Left hindlimb (tissue), 1 donor: ENCODE measurements around the gene MEF2B.
"Not testable (repeated sequence)": the region's sequence is repeated elsewhere in the genome, so short reads cannot be mapped to it uniquely, and the experiment has no call there.

Source experiments
- DNase-seq: peaks from one replicate; pipeline ENCODE4 v3.0.0-alpha.2; 2018

The MEF2B gene

DNA sequence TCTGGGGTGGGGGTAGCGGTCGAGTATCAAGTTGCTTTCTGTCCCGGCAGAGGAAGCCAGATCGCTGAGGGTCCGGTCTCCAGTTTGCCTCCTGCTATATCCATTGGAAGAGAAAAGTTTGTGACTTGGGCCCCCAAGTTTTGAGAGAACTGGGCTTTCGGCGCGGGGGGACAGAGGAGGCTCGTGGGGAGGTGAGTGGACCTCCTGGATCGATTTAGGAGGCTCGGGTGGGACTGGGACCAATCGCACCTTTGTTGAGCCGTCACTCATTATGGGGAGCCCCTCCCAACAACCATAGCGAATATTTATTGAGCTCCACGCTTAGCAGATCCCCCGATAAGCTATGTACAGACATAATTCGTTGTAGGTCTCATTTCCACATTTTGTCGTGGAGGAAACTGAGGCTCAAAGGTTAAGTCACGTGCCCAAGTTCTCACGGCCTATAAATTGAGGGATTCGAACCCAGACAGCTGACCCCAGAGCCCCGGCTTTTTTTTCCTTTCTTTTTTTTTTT lies 22.9 kb upstream of the MEF2B start:
- no peak for DNase-seq

DNA sequence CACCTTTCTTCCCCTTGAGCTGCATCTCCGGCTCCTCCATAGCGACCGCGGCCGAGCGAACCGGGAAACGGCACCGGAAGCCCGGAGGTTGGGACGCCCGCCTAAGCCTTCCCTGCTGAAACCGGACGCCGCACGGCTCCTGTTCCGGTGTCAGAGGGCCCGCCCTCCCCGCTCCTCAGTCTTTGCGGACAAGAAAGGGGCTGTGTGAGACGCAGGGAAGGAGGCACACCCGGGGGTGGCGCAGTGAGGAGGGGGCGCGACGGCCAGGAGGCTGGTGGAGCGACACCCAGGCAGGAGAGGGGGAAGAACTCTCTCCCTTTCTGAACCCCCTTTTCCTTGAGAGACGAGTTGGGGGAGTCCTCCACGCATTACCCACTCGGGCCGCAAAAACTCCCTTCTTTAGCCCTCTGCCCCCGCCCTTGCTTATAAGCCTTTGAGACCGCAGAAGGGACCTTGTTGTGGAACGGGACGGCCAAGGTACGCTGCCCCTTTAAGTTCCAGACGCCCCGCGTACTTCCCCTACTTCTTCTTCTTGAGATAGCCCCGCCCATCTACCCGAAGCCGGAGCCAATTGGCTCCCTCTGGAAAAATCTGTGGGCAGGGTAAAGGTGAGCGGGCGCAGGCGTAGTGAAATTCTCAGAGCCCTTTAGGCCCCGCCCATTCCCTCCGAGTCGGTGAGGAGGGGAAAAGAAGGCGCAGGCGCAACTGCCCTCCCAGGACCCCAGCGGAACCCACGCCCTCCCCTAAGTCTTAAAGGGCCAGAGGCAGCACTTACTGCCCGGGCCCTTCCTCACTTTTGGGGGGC lies 22.2 kb upstream of the MEF2B start, which contains the start of the genes BORCS8 and RFXANK:
Gene BORCS8 (minus strand): TSS at position 75 of the 805 bp plus-strand sequence. CDS start 35 bp downstream, at position 40.
Gene RFXANK (plus strand): TSS at position 181 of the 805 bp plus-strand sequence. CDS start 1,689 bp downstream, outside the sequence.
- DNase-seq: peak; percentile 99

DNA sequence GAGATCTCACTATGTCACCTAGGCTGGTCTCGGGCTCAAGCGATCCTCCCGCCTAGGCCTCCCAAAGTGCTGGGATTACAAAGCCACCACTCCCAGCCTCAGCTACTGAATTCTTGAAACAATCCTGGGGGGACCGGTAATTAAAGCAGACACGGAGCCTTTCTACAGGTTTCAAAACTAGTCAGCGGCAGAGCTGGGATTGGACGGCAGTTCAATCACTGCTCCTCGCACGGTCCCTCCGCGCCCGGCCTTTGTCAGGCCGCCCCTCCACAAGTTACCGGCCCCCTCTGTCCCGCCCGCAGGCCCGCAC lies 21.7 kb upstream of the MEF2B start:
- DNase-seq: no peak

- no peak for DNase-seq
Measured at GRCh38 chr19:19186742-19187141, 16.7 kb upstream of the MEF2B start.

DNA sequence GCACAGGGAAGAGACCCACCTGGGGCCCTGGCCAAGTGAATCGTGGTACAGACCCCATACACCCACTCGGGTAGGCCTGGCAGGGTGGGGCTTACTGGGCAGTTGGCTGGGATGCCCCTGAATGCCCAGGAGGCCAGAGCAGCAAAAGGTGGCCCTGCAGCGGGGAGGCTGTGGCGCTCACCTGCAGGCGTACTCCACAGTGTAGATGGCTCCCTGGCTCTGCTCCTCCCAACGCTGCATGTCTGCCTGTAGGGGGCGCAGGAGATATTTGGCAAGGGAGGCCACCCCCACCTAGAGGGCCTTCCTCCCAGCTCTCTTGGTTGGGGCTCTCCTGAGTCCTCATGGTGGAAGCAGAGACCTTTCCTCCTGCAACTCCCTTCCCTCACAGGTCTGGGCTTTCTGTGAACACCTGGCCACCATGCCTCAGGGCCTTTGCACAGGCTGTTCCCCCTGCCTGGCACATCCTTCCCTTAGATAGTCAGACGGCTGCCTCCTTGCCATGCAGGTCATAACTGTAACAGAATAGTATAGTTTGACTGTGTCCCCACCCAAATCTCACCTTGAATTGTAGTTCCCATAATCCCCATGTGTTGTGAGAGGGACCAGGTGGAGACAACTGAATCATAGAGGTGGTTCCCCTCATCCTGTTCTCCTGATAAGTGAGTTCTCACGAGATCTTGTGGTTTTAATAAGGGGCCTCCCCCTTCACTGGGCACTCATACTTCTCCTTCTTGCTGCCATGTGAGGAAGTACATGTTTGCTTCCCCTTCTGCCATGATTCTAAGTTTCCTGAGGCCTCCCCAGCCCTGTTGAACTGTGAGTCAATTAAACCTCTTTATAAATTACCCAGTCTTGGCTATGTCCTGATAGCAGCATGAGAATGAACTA lies 16.0 kb upstream of the MEF2B start:
- DNase-seq: no peak

- no peak for DNase-seq
Measured at GRCh38 chr19:19181488-19181998, 11.5 kb upstream of the MEF2B start.

DNA sequence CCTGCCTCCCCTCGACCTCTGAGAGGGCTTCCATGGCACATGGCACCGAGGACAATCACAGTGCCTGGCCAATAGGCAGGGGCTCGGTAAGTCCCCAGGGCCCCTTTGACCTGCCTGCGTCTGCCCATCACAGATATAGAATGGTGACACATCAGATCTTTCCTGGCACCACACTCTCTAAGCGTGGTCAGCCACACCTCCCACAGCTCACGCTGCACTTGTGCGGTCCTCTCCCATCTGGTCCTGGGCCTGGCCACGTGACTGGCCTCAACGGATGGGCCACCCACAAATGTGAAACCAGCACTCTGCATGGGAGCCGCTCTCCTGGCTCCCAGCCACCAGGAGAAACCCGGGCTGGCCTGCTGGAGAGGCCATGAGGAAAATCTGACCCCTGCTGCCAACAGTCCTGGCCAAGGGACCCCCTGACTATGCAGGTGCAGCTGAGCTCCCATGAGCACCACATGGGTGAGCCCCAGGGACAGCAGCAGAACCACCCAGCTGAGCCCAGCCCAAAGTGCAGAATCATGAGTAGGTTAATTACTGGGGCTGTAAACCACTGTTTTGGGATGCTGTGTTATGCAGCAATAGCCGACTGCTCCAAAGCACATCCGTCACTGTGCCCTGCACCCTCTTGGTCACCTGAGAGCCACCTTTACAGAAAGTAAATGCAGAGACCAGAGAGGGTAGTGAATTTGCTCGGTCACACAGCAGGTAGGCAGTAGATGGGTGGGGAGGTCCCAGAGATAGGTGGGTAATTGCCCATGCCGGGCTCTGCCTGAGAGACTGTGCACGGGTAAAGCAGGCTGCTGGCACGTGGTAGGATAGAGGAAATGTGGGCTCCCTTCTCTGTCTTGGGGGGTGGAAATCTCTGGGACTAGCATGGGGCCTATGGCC lies 9.7 kb upstream of the MEF2B start:
- no peak for DNase-seq

GRCh38 chr19:19176950-19177349 lies 6.9 kb upstream of the MEF2B start:
- no peak for DNase-seq

DNA sequence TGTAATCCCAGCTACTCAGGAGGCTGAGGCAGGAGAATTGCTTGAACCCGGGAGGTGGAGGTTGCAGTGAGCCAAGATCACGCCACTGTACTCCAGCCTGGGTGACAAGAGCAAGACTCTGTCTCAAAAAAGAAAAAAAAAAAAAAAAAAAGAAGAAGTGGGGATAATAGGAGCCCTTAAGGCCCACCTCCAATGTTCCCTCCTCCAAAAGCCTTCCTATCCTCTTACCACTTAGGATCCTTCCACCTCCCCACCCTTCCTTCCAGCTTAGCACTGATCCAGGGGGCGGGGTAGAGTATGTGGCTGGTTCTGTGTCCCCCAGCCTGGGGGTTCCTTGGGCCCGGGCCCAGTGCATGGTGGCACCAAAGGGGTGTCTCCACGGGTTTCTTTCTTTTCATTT lies 3.2 kb upstream of the MEF2B start:
- DNase-seq: not testable (repeated sequence)

DNA sequence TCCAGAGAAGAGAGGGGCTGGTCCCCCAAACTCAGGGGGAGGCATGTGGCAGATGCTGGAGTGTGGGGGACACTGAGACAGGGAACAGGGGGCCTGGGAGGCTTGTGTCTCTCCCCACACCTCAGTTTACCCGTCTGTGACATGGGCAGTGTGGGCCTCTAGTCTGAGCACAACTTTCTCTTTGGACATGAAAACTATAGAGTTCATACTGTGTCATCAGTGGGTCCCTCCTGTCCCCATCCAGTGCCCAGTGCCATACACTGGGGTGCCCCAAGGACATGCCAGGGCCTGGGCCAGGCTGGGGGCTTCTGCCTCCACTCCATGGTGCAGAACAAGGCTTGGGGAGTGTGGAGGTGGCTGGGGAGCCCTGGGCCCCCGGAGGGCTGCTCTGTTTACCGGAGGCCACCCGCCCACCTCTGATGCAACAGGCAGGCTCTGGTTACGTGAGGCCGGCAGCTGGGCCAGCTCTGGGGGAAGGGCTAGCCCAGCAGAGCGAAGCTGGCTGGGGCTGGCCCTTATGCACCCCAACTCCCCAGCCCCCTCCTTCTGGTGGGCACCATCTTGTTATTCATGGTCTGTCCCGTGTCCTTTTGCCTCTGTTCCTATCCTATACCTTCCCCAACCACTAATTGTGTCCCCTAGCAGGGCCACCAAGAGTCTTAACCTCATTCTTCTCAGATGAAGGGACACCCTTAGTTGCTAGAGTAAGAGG lies 1.9 kb upstream of the MEF2B start:
- no peak for DNase-seq

DNA sequence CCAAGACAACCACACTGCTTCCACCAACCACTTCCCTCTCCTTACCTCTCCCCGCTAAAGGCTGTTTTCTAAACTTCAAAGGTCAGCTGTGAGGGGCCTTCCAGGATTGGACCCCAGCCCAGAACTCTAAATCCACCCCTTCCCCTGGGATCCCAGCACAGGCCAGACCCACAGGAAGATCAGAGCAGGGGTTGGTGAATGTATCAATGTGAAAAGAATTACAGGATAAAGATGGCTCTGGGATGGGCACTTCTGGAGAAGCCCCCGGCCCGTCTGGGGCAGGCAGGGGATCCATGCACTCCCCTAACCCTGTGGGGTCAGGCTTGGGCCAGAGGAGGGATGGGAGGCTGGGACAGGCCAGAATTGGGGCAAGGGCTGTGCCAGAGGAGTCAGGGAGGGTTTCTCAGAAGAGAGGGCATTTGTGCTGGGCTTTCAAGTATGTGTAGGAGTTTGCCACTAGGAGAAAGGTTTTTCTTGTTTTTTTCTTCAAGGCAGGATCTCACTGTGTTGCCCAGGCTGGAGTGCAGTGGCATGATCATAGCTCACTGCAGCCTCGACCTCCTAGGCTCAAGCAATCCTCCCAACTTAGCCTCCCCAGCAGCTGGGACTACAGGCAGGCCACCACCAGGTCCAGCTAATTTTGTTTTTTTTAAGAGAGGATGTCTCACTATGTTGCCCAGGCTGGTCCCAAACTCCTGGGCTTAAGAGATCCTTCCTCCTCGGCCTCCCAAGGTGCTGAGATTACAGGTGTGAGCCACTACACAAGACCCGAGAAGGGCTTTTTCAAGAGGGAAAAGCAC lies 1.0 kb upstream of the MEF2B start:
- DNase-seq: no peak

DNA sequence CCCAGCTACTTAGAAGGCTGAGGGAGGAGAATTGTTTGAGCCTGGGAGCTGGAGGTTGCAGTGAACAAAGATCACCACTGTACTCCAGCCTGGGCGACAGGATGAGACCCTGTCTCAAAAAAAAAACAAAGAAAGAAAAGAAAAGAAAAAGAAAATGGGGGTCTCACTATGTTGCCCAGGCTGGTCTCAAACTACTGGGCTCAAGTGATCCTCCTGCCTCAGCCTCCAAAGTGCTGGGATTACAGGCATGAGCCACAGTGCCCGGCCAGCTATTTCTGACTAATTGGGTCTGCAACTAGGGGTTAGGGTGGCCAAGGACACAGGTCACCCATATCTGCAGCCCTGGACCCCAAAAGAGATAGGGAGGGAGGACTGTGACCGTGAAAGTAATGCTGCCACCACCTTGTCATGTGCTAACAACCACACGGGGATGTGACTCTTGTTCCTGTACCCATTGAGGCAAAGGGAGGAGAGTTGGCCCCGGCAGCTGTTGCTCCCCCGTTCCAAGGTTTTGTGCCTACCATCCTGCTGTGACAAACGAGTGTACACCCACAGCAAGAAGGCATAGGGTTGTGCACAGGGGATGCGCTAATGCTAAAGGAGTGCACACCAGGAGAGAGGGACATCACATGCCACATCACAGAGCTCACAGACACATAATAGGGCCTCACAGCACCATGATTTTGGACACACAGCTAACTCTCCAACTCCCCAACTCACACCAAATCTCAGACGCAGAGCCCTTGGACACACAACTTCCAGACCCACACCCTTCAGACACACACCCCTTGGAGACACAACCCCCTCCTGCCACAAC lies 619 bp downstream of the MEF2B start:
- no peak for DNase-seq

GRCh38 chr19:19167612-19168011 lies 2.5 kb downstream of the MEF2B start:
- no peak for DNase-seq

DNA sequence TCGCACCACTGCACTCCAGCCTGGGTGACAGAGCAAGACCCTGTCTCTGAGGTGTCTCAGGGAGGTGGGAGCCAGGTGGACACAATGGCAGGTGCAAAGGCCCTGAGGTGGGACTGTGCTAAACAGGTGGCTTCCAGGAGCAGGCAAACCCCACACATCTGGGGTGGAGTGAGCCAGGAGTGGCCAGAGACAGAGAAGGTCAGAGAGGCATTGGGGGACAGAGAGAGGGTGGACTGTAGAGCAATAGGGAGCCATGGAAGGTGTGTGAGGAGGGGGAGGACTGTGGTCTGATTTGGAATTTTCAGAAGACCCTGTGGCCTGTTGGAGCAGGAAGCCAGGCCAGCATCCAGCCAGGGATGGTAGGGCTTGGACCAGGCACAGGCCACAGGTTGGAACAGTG lies 4.7 kb downstream of the MEF2B start:
- no peak for DNase-seq

GRCh38 chr19:19162495-19162894 lies 7.6 kb downstream of the MEF2B start:
- no peak for DNase-seq

DNA sequence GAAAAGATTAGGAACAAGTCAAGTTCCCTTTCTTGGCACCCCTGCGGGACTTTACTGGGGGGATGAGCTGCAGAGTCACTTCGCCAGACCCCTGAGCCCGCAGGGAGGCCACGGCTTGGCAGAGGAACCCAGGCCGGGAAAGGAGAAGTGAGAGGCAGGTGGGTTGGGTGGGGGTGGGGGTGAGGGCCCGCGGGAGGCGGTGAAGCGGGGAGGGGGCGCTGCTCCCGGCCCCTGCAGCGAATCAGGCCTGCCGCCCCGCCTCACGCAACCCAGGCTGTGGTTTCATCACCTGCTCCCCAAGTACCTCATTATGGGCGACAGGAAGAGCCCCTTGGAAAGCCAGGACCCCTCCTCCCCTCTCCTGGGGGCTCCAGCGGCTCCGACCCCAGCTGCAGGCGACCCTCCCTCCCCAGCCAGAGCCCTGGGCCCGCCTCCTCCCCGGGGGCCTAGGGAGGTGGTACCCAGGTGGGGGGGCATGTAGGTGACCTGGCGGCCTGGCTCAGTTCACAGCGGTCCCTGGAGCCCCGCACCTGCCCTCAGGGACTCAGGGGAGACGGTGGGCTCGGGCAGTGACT lies 9.5 kb downstream of the MEF2B start:
- DNase-seq: no peak

GRCh38 chr19:19159534-19159933 lies 10.5 kb downstream of the MEF2B start:
- no peak for DNase-seq

DNA sequence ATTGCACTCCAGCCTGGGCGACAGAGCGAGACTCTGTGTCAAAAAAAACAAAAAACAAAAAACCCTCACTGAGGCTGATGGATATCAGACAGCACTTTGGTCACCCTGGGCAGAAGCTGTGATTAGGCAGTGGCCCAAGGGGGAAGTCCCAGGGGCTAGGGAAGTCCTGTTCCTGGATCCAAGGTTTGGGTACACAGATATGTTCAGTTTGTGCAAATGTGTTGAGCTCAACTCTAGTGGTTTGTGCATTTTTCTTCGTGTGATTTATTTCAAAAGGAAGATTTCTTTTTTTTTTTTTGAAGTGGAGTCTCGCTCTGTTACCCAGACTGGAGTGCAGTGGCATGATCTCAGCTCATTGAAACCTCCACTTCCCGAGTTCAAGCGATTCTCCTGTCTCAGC lies 12.3 kb downstream of the MEF2B start:
- no peak for DNase-seq

- no peak for DNase-seq
Measured at GRCh38 chr19:19155495-19156219, 14.4 kb downstream of the MEF2B start.
